Activated T-cell treated with anti-CD3 and anti-CD28 coated beads, Interleukin-2, amount 50 U/mL, for 48 hours (primary cell): ENCODE measurements around the gene RBM24.
"Not testable (repeated sequence)": the region's sequence is repeated elsewhere in the genome, so short reads cannot be mapped to it uniquely, and the experiment has no call there.

ENCODE experiments used
- DNase-seq, 2 experiments: peaks; one replicate each; pipeline ENCODE4 v3.0.0-alpha.2; 2020

RBM24 gene

GRCh38 chr6:17292600-17293133 lies 11.5 kb downstream of the RBM24 start:
- DNase-seq = no peak

GRCh38 chr6:17293395-17293794 lies 12.2 kb downstream of the RBM24 start:
- DNase-seq = no peak

- DNase-seq = no peak
Observed at GRCh38 chr6:17297271-17298080, 16.3 kb downstream of the RBM24 start.

GRCh38 chr6:17298257-17298656 lies 17.1 kb downstream of the RBM24 start:
- DNase-seq = no peak

GRCh38 chr6:17299222-17299621 lies 18.1 kb downstream of the RBM24 start:
- no peak for DNase-seq

GRCh38 chr6:17299750-17300149 lies 18.6 kb downstream of the RBM24 start:
- DNase-seq = no peak

GRCh38 chr6:17300637-17301036 lies 19.5 kb downstream of the RBM24 start:
- no peak for DNase-seq

GRCh38 chr6:17303444-17303843 lies 22.3 kb downstream of the RBM24 start:
- DNase-seq = no peak

GRCh38 chr6:17305219-17306001 lies 24.2 kb downstream of the RBM24 start:
- DNase-seq = no peak

- DNase-seq = no peak
Observed at GRCh38 chr6:17311595-17312311, 30.6 kb downstream of the RBM24 start.

GRCh38 chr6:17313238-17313637 lies 32.1 kb downstream of the RBM24 start:
- DNase-seq = not testable (repeated sequence)

GRCh38 chr6:17313971-17314370 lies 32.8 kb downstream of the RBM24 start:
- DNase-seq = no peak

- DNase-seq = no peak
Observed at GRCh38 chr6:17315262-17315661, 34.1 kb downstream of the RBM24 start.

GRCh38 chr6:17318435-17319165 lies 37.4 kb downstream of the RBM24 start:
- no peak for DNase-seq

GRCh38 chr6:17320266-17320665 lies 39.1 kb downstream of the RBM24 start:
- DNase-seq = not testable (repeated sequence)

GRCh38 chr6:17331238-17331637 lies 50.1 kb downstream of the RBM24 start:
- no peak for DNase-seq

GRCh38 chr6:17334265-17334664 lies 53.1 kb downstream of the RBM24 start:
- no peak for DNase-seq

- DNase-seq = no peak
Observed at GRCh38 chr6:17336425-17336824, 55.3 kb downstream of the RBM24 start.

GRCh38 chr6:17339308-17339670 lies 58.1 kb downstream of the RBM24 start:
- DNase-seq = no peak

GRCh38 chr6:17341117-17341805 lies 60.1 kb downstream of the RBM24 start:
- no peak for DNase-seq

GRCh38 chr6:17341891-17342290 lies 60.7 kb downstream of the RBM24 start:
- DNase-seq = no peak

- no peak for DNase-seq
Observed at GRCh38 chr6:17343215-17343614, 62.1 kb downstream of the RBM24 start.
